GM18502 (cell line): ENCODE measurements around the gene P2RX2.

ENCODE experiments used
- ATAC-seq: cut with Tn5 transposase; IDR thresholded peaks from one replicate; pipeline ENCODE4 v1.9.1; 2021; ENCODE audit warnings: mild to moderate bottlenecking; ENCODE audit not compliant: unreplicated experiment, poor library complexity

Gene P2RX2

DNA sequence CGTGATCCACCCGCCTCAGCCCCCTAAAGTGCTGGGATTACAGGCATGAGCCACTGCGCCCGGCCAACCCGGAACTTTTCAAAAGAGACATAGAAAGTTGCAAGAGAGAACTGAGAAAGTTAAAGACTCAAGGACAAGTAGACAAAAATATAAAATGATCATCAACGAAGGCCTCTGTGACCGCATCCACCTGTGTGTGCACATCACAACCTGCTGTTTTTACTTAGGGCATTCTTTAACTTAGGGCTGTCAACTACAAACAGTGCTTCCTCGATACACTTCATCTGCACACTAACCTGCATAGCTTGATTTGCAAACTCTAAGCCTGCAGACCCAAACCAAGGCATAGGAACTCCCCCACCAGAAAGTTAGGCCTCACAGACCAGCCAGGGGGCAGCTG is 14.8 kb downstream of the P2RX2 start:
- no peak for ATAC-seq

DNA sequence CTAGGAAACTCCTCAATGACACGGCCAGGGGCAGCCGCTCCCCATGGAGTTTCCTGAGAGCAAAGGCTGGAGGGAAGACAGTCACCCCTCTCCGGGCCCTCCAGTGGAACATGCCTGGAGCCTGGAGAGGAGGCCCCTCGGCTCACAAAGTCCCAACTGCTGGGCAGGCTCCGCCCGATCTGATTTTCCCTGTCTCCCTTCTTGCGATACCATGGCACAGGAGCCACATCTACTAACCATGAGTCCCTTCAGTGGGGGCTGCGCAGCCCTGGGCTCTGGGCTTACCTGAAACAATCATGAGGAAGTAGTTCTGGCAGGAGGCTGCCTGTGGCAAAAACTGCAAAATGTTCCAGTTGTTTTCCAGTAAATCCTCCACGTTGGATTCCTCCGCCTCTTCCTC is 15.3 kb downstream of the P2RX2 start:
- no peak for ATAC-seq

DNA sequence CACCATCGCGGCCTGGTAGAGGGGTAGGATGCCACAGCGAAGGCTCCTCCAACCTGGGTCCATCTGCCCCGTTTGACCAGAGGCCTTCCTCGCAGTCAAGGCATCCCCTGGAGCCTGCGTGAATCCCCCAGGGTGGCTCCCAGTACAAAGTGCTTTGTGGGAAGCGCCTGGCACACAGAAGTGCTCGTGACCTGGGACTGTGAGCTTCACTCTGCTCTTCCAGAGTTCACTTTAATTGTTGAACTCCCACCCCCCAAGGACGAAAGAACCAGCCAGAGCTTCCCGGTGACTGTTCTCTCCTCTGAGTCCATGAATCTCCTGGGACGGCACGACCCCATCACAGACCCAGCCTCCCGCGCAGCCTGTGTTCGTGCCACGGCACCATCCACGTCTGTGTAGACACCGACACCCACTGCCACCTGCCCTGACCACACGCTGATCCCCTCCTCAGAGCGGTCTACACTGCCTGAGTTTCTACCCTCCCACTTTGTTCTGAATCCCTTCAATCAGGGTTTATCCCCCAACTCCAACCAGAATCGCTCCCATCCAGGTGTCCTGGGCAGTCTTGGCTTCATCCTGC is 15.9 kb downstream of the P2RX2 start:
- no peak for ATAC-seq

DNA sequence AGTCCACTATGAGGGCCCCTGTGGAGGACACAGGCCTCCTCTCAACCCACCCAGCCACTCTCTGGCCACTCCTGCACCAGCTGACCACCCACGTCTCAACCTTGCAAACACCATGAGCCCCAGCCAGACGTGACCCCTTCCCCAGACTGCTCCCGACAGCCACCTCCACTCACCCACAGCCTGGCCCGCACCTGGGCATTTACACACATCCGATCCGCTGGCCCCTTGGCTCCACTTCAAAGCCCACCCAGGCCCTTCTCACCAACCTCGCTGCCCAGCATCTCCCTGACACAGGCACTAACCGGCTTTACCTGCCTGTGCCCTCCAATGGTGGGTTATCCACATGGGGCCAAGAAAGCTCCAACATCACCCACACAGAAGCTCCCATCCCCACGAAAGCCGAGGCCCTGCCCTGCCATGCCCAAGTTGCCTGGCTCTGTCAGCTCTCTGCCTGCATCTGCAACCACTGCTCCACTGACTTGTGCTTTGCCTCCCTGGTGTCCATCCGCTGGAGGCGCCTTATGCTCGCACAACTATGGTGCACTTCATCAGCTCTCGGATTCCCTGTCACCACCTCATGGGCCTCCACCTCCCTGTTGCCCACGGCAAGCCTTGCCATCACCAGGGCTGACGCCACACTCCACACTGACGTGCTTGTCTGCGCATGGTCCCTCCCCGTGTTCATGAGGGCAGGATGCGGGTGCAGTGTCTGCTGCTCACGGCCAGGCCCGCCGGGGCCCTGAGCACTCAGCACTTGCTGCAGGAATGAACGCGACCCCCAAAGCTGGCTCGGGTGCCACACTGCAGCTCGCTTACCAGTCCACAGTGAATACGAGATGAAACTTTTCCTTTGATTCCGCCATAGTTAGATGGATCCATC is 16.7 kb downstream of the P2RX2 start:
- no peak for ATAC-seq

DNA sequence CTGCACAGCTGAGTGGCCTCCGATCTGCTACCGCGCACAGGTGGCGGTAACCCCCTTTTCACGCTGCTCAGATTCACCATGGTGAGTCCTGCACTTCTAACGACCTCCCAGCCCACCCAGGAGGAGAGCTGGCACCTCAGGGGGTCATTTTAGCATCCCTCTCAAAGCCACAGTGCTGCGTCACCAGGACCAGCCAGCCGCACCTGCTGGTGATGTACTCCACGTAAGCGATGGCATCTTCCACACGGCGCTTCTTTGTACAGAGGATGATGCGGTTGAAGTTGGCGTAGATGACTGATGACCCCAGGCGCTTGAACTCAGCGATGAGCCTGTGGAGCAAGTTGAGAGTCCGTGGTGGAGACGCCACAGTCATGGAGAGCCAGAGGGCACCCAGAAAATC is 19.2 kb downstream of the P2RX2 start:
- no peak for ATAC-seq

DNA sequence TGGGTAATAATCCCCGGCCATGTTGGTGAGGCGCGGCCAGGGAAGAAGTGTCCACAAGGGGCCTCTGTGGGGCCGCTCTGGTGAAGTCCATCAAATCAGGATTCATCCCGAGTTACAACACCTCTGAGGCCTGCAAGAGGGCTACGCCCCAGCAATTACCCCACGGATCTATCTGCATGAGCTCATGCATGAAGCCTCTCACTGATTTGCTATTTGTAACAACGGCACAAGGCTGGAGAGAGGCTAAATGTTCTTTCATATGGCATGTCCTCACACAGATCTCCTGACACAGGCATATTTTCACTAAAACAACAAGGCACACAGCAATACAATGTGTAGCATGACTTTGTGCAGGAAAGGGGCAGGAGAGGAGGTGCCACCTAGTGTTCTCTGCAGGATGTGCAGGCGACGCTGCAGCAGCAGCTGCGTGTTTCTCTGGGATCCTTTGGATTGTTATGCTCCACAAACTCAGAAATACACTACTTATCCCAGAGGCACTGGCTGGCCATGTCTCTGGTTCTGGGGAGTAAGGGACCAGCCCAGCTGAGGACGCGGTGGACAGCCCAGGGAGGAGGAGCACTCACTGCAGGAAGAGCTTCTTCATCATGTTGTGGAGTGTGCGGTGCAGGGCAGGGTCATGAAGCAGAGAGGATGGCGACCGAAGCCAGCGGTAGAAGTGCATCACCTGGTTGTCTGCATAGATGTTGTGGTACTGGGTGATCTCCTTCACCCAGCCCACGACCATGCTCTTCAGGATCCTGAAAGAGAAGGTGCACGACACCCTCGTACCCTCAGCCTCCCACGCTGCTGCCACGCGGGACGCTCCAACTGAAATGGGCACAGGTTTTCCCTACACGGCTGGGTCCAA is 20.2 kb downstream of the P2RX2 start:
- ATAC-seq = no peak

DNA sequence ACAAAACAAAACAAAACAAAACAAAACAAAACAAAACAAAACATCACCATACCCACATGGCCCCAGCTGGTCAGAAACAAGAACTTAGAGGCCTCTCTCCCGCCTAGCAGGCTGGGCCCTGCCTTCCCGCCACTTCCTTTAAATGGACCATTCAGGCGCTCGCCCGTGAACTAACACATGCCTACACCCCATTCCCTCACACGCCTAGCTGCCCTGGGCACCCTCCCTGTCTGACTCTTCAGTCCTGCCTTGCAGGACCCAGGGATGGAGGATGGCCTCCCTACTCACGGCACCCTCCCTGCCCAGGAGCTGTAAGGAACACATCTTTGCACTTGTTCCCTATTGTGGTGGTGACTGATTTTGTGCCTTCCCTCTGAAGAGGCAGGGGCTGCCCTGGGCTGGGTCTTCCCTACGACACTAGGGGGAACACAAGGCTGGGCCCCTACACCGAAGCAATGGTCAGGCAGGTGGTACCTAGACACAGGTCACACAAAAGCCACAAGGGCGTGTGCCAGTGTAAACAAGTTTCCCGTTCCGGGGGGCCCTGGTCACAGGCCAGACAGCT is 21.5 kb downstream of the P2RX2 start:
- no peak for ATAC-seq

DNA sequence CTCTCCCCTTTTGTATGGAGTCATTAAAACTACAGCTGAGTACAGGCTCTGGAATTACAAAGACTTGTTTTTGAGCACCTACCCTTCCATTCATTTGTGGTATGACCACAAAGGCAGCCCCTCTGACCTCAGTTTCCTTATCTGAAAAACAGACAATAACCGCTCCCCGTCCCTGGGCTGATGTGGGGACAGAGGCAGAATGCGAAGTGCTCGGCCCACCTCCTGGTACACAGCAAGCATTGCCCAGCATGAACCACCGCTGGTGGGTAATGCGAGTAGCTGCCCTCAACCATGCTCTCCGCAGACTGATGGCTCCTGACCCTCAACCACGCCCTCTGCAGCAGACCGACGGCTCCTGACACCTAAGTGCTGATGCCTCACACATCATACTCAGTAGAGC is 22.4 kb downstream of the P2RX2 start:
- no peak for ATAC-seq

DNA sequence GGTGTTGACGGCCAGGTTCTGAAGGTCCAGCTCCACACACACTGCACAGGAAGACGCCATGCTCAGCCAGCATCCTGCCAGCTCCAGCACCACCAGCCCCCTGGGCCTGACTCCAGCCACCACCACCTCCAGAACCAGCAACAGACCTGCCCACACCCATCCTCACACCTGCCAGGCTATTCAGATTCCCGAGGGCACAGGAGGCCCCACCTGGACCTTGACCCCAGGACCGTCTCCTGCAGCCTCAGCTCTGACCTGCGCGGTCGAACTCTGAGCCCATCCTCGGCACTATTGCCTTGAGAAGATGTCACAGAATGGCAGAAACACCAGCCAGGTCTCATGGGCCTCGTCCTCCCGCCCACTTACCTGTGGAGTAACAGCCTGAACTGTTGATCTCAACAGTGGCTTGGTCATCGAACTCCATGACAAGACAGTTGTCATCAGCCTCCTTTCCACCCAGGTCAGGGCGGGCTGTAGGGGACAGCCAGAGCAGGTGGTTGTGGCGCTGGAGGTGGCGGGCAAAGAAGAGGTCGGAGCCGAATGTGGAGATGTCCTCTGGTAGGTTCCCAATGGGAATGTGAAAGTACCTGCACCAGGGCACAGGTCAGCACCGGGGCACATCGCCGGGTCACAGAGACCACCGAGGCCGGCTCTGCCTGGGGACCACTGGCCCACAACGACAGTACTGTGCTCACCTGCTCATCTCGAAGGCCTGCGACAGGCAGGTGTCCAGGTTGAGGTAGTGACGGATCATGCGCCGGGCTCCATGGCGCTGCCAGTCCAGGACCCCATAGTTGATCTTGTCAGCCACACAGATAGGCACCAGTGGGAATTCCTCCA is 23.5 kb downstream of the P2RX2 start:
- ATAC-seq = no peak

DNA sequence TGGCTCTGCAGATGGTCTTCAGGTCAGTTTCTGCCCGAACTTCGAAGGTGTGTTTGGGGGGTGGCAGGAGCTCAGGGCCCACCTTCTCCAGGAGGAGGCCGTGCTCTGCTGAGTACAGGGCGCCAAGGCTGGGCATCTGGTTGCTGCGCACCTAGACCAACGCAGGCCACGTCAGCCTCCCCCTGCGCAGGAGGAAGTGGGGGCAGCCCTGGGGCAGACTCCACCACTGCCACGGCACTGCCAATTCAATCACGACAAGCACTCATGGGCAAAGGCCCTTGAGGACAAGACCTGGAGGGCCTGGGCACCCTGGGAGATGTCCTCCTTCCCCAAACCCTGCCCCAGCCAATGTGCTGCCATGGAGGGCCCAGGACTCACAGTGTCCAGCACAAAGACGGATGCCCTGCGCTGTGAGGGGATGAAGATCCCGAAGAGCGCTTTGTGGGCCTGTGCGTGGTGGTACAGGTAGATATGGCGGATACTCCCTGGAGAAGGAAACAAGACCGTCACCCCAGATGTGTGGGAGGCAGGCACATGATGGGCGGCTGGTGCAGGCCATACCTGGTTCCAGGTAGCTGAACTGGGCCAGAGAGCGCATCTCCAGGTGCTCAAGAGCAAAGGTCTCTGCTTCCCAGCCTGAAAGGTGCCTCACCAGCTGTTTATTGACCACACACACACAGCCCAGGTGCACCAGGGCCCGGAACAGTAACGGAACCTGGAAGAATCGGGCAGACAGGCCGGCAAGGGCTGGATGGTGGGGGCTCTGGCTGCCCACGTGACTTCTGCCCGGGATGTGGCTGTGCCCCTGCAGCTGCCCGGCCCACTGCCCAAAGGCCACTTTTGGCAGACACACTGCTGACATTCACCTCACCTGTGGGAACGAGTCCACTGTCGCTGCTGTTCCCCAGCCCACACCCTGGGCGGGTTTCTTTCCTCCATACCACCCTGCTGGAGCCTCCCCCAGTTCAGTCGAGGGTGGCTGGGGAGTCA is 24.6 kb downstream of the P2RX2 start:
- ATAC-seq = no peak

DNA sequence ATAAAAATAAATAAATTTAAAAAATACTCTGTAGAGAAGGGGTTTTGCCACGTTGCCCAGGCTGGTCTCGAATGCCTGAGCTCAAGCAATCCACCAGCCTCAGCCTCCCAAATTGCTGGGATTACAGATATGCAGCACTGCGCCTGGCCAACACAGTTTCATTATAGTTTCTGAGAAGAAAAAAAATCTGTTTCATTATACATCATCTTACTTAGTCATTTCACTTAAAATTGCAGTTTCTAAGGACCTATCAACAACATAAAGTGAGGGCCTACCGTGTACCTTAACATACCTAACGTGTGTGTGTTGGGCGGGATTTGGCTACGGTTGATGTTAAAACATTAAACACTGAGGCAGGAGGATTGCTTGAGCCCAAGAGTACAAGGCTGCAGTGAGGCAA is 28.3 kb downstream of the P2RX2 start:
- no peak for ATAC-seq

DNA sequence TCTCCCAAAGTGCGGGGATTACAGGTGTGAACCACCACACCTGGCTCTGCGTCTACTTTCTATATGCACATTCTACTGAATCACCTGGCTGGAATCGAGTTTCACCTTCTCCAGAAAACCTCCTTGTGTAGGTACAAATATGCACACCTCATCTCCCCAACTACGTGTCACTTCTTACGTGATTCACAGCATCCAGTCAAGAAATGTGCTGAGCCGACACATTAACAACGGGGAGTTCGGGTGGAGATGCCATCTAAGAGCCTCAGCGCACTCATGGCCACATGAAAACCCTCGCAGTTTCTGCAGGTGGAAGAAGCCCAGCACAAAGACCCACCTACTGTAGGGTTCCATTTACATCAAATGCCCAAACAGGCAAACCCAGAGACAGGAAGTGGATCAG is 29.3 kb downstream of the P2RX2 start:
- ATAC-seq = no peak

DNA sequence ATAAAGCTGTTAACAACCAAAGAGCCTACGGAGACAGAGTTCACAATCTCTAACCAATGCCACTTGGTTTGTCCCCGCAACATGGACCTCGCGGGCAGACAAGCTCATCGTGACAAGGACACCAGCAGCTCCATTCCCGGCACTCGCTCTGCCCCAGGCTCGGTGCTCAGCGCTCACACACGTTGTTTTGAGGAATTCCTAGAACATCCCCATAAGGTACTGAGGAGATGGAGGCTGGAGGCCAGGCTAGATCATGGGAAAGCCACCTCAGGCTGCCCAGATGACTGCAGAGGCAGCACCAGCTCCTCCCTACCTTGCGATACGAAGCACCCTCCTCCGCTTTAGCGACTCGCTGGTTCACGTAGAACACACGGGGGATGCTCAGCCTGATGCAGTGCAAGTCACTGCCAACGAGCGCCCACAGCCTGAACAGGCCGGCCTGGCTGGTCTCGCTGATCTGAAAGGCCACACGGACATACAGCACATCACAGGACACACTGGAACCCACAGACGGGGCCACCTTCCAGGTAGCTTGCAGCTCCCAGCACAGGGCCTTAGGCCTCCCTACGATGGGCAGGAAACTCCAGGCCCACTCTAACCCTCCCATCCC is 30.1 kb downstream of the P2RX2 start:
- no peak for ATAC-seq

DNA sequence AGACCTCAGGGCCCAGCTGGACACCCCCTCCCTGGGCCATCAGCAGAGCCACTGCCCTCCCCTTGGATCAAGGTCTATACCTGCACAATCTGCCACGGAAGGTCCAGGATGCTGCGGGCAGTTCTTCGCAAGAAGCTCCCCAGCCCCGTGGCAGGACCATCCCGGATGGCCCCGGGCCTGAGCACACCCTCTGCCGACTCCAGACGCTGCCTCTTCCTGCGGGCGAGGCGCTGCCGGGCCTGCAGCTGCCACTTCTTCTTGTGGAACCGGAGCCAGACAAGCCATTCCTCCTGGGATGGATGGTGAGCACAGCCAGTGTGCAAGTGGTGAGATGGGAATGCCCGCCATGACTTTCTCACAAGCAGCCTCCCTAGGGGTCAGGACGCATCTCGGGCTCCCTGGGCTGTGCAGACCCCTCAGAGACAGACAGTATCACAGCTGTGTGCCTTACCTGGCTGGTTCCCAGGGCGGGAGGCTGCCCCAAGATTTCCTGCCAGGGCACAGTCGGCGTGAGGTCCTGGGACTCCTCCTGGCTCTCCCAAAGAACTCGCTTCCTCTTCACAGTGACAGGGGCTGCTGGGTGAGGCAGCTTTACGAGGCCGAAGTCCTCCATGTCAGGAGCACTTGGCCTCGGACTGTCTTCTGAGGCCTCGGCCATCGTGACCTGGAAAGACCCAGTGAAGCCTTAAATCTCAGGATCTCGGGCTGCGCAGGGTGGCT is 30.8 kb downstream of the P2RX2 start:
- no peak for ATAC-seq

DNA sequence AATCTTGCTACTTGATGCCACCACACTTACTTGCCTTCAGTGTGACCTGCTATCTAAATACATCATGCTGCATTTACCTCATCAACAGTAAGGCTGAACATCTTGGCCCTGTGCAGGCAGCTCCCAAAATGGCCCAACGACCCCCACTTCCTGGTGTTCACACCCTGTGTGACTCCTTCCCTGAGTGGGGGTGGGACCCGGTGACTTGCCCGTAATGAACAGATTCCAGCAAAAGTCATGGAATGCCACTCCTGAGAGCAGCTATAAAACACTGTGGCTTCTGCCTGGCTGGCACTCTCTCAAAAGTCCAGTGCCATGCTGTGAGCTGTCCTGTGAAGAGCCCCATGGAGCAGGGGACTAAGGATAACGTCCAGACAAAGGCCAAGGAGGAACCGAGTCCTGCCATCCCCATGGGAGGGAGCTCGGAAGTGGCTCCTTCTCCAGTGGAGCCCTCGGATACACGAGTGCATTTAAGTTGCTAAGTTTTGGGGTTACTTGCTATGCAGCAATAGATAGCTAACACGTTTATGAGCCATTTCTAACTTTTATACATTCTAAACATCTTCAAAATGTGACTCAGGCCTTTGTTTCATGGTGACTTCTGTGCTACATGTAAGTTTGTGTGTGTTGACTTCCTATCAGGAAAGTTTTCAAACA is 33.0 kb downstream of the P2RX2 start:
- ATAC-seq = no peak

DNA sequence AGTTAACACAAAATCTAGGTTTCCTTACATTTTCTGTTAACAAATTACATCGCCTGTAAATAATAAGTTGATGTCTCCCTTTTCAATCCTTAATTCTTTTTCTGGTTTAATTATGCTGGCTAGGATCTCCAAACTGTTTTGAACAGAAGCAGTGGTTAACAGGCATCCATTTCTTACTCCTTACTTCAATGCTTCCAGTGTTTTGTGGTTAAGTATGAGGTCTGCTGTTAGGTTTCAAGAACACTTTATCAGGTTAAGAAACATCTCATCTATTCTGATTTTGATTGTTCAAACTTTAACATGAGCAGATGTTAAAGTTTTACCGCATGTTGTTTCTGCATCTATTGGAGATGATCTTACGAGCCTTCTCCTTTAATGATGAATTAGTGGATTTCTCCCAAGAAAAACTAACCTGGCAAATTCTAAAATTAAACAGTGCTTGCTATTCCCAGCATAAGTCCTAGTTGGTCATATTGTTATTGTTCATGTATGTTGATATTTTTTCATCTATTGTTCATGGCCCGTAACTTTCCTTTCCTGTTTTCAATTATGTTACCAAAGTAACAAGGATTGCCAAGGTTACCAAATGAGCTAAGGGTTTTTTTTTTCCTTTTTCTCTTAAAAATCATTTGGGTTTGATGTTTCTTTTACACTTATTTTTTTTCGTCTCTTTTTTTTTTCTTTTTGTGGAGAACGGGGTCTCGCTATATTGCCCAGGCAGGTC is 35.2 kb downstream of the P2RX2 start:
- ATAC-seq = no peak
